Measurements from ENCODE around the gene AHRR. TPM values are rescaled to one million over a fixed set of nuclear protein-coding genes. Genes with fewer than 3 reads are reported as not detected.
"Not testable (repeated sequence)": the region's sequence is repeated elsewhere in the genome, so short reads cannot be mapped to it uniquely, and the experiment has no call there.

Gene AHRR
- total RNA-seq, 1 experiment from 2014 or later, result 1.9 TPM

DNA sequence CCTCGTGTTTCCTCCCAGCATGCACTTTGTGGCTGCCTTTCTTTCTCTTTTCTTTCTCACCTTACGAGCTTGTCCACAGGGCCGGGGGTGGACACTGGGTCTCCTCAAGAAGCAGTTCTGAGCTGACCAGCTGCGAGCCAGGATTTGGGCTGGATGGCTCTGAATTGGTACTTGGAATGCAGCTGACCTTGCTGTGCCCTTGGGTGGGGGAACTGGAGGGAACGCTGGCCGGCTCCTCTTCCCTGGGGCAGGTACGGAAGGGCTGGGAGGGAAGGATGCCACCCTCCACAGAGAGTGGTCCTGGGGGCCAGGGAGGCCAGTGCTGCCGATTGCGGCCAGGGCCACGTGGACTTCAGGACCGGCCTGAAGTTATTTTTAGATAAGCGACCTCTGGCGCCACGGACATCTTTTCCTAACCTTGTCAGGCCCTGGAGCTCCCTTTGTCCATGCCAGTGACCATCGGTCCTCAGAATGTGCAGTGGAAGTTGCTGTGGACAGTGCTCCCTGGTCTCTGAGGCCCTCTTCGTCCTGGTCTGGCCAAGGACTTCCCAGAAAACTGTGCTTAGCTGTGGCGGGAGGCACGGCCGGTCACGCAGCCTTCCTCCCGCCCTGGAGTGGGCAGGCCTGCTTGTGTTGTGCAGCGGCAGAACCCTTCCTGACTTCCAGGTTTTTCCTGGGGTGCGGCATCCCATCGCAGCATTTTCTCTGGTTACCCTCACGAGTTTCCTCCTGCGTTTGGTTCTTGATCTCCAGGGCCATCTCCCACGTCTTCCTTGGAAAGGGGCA lies 13.5 kb upstream of the AHRR start:
- H3K4me1 ChIP-seq (ENCODE audit: insufficient read depth, low read length), result peaks cover 40% of the 10 kb centered on the region
- no peaks in the 10 kb centered on the region for H3K9me3 ChIP-seq (ENCODE audit: low read length)
- H3K4me2 ChIP-seq (ENCODE audit: low read length), result peak overlapping the region; percentile 41; the same call in 1 of the 2 replicates
- H3K36me3 ChIP-seq (ENCODE audit: low read depth, low read length), result peaks cover 23% of the 10 kb centered on the region; the same call in 1 of the 2 replicates
- ATAC-seq (no peak), DNase-seq (no peak)
- intact Hi-C loops (cut with micrococcal nuclease), result no loop called here
- H3K9me2 ChIP-seq (replicated peaks; ENCODE audit: low read length), result no peaks in the 10 kb centered on the region
- no peak overlapping the region for H3K4me3 ChIP-seq (ENCODE audit: low read length)
- ChIA-PET POLR2A (ENCODE audit: unreplicated experiment) (no interaction called here), CTCF (interaction anchor here (0.6 kb wide), 1 partner anchor 10 kb away, joined by 3 read pairs; no protein-coding TSS in a partner anchor)
- H2AFZ ChIP-seq (ENCODE audit: low read length), result no peak overlapping the region
- TF ChIP-seq EZH2 (IDR thresholded peaks at IDR 0.05; ENCODE audit: low read length, unreplicated experiment) (no peak), CTCF (conservative IDR thresholded peaks at IDR 0.05; ENCODE audit: low read depth, low read length) (no peak), EZH2phosphoT487 (IDR thresholded peaks at IDR 0.05; ENCODE audit: borderline replicate concordance, low read length) (no peak)
- H3K27ac ChIP-seq (ENCODE audit: low read length), result peak overlapping the region; percentile 57
- H3K79me2 ChIP-seq (ENCODE audit: low read length), result peaks cover 50% of the 10 kb centered on the region
- H4K20me1 ChIP-seq (ENCODE audit: low read length), result no peaks in the 10 kb centered on the region
- BruUV-seq (replicated peaks), result no TSS peak
- no peaks in the 10 kb centered on the region for H3K27me3 ChIP-seq (ENCODE audit: low read length)
- H3K9ac ChIP-seq (ENCODE audit: low read length), result no peak overlapping the region
- H3F3A ChIP-seq (ENCODE audit: low read length, unreplicated experiment), result peaks cover 7% of the 10 kb centered on the region

DNA sequence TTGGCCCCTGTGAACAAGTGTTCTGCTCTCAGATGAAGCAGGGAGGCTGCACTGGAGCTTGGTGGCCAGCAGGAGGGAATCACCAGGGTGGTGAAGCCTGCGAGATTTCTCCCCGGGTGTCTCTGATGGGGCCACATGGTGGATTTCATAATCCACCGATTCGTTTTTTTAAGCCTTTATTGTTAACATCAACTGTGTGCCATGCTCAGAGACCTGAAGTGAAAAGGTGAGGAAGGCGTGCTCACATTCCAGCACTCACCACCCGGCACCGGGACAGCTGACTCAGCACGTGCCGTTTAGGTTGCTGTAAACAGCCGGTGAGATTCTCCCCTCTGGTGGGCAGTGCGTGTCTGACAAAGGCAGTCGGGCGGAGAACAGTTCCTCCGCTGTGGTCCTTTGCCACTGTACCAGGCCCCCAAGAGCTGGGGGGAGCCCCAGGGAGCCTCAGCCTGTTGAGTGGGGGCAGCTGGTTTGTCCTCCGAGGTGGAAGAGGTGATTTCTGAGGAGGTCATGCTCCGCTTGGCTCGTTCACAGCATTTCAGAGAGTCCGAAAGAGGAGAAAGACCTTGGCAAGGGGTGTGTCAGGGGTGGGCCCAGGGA lies 12.7 kb upstream of the AHRR start:
- peak; percentile 48 for ATAC-seq
- no TSS peak for BruUV-seq (replicated peaks)

GRCh38 chr5:309831-310230 lies 11.7 kb upstream of the AHRR start:
- H3K36me3 ChIP-seq (ENCODE audit: low read depth, low read length), result peaks cover 31% of the 10 kb centered on the region; the same call in 1 of the 2 replicates
- intact Hi-C loops (cut with micrococcal nuclease); ATAC-seq; H4K20me1 ChIP-seq (ENCODE audit: low read length); H3F3A ChIP-seq (ENCODE audit: low read length, unreplicated experiment); CTCF ChIA-PET; BruUV-seq (replicated peaks); H3K27me3 ChIP-seq (ENCODE audit: low read length); H3K4me3 ChIP-seq (ENCODE audit: low read length); H2AFZ ChIP-seq (ENCODE audit: low read length); DNase-seq; H3K9me3 ChIP-seq (ENCODE audit: low read length); POLR2A ChIA-PET (ENCODE audit: unreplicated experiment); H3K9me2 ChIP-seq (replicated peaks; ENCODE audit: low read length): not testable (repeated sequence)
- peak overlapping the region; percentile 98 for H3K27ac ChIP-seq (ENCODE audit: low read length)
- H3K9ac ChIP-seq (ENCODE audit: low read length), result peak overlapping the region; percentile 77
- peak overlapping the region; percentile 55 for H3K4me2 ChIP-seq (ENCODE audit: low read length)
- peaks cover 40% of the 10 kb centered on the region for H3K4me1 ChIP-seq (ENCODE audit: insufficient read depth, low read length)
- peaks cover 51% of the 10 kb centered on the region for H3K79me2 ChIP-seq (ENCODE audit: low read length)

More for the DNA sequence above, 12.7 kb upstream of the AHRR start:
- Histone ChIP-seq H3K79me2 (ENCODE audit: low read length) (peaks cover 51% of the 10 kb centered on the region), H3K9ac (ENCODE audit: low read length) (peak overlapping the region; percentile 23), H2AFZ (ENCODE audit: low read length) (peak overlapping the region; percentile 29; the same call in 1 of the 2 replicates), H3K9me3 (ENCODE audit: low read length) (no peaks in the 10 kb centered on the region), H3K4me2 (ENCODE audit: low read length) (peak overlapping the region; percentile 41), H3K4me3 (ENCODE audit: low read length) (no peak overlapping the region), H3K9me2 (replicated peaks; ENCODE audit: low read length) (no peaks in the 10 kb centered on the region), H4K20me1 (ENCODE audit: low read length) (no peaks in the 10 kb centered on the region), H3K27me3 (ENCODE audit: low read length) (no peaks in the 10 kb centered on the region), H3F3A (ENCODE audit: low read length, unreplicated experiment) (peaks cover 7% of the 10 kb centered on the region), H3K27ac (ENCODE audit: low read length) (peak overlapping the region; percentile 57), H3K36me3 (ENCODE audit: low read depth, low read length) (peaks cover 23% of the 10 kb centered on the region; the same call in 1 of the 2 replicates), H3K4me1 (ENCODE audit: insufficient read depth, low read length) (peaks cover 40% of the 10 kb centered on the region)
- ChIA-PET POLR2A (ENCODE audit: unreplicated experiment) (no interaction called here), CTCF (interaction anchor here (0.6 kb wide), 1 partner anchor 10 kb away, joined by 3 read pairs; no protein-coding TSS in a partner anchor)
- intact Hi-C loops (cut with micrococcal nuclease), result no loop called here
- TF ChIP-seq CTCF (conservative IDR thresholded peaks at IDR 0.05; ENCODE audit: low read depth, low read length), result peak; percentile 59
- no peak for TF ChIP-seq EZH2 (IDR thresholded peaks at IDR 0.05; ENCODE audit: low read length, unreplicated experiment)
- DNase-seq, result peak; percentile 83
